ENCODE results near the gene DIPK1C. TPM values are rescaled to one million over a fixed set of nuclear protein-coding genes. Genes with fewer than 3 reads are reported as not detected.

Gene DIPK1C
- total RNA-seq, 1 experiment from 2014 or later: 0.26 TPM

GRCh38 chr18:74413836-74414235 lies 43.3 kb downstream of the DIPK1C start:
- BruUV-seq (replicated peaks): no TSS peak
- Histone ChIP-seq H3K4me3 (ENCODE audit: low read depth in 2 of 2, low read length in 2 of 2) (no peak overlapping the region), H3K27me3 (ENCODE audit: control insufficient read depth, insufficient read depth, low read length) (peaks cover 18% of the 10 kb centered on the region), H3K4me1 (ENCODE audit: control insufficient read depth, insufficient read depth, low read length) (no peaks in the 10 kb centered on the region), H3K36me3 (ENCODE audit: control insufficient read depth, insufficient read depth, low read length) (no peaks in the 10 kb centered on the region), H3K9me3 (ENCODE audit: control insufficient read depth, insufficient read depth, low read depth, low read length) (no peaks in the 10 kb centered on the region), H3K27ac (ENCODE audit: low read length) (no peak overlapping the region)
- intact Hi-C loops (cut with micrococcal nuclease; ENCODE audit: unreplicated experiment) (no loop called here), in situ Hi-C loops (cut with HindIII; ENCODE audit: low pct_unique_long_range_greater_than_20kb, low sequenced_read_pairs) (no loop called here)
- ChIA-PET CTCF (no interaction called here), POLR2A (no interaction called here)
- ATAC-seq: no peak
- TF ChIP-seq, protein P1, sequence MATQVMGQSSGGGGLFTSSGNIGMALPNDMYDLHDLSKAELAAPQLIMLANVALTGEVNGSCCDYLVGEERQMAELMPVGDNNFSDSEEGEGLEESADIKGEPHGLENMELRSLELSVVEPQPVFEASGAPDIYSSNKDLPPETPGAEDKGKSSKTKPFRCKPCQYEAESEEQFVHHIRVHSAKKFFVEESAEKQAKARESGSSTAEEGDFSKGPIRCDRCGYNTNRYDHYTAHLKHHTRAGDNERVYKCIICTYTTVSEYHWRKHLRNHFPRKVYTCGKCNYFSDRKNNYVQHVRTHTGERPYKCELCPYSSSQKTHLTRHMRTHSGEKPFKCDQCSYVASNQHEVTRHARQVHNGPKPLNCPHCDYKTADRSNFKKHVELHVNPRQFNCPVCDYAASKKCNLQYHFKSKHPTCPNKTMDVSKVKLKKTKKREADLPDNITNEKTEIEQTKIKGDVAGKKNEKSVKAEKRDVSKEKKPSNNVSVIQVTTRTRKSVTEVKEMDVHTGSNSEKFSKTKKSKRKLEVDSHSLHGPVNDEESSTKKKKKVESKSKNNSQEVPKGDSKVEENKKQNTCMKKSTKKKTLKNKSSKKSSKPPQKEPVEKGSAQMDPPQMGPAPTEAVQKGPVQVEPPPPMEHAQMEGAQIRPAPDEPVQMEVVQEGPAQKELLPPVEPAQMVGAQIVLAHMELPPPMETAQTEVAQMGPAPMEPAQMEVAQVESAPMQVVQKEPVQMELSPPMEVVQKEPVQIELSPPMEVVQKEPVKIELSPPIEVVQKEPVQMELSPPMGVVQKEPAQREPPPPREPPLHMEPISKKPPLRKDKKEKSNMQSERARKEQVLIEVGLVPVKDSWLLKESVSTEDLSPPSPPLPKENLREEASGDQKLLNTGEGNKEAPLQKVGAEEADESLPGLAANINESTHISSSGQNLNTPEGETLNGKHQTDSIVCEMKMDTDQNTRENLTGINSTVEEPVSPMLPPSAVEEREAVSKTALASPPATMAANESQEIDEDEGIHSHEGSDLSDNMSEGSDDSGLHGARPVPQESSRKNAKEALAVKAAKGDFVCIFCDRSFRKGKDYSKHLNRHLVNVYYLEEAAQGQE (IDR thresholded peaks at IDR 0.05; ENCODE audit: insufficient read depth in 1 of 2, low read depth in 2 of 2, low read length in 1 of 2): no peak
- TF ChIP-seq POLR2AphosphoS5 (IDR thresholded peaks at IDR 0.05; ENCODE audit: low read depth, low read length) (no peak), TCF7L2 (IDR thresholded peaks at IDR 0.05; ENCODE audit: low read depth, low read length) (no peak)
- no peak for DNase-seq (ENCODE audit: low read depth, low spot score)

DNA sequence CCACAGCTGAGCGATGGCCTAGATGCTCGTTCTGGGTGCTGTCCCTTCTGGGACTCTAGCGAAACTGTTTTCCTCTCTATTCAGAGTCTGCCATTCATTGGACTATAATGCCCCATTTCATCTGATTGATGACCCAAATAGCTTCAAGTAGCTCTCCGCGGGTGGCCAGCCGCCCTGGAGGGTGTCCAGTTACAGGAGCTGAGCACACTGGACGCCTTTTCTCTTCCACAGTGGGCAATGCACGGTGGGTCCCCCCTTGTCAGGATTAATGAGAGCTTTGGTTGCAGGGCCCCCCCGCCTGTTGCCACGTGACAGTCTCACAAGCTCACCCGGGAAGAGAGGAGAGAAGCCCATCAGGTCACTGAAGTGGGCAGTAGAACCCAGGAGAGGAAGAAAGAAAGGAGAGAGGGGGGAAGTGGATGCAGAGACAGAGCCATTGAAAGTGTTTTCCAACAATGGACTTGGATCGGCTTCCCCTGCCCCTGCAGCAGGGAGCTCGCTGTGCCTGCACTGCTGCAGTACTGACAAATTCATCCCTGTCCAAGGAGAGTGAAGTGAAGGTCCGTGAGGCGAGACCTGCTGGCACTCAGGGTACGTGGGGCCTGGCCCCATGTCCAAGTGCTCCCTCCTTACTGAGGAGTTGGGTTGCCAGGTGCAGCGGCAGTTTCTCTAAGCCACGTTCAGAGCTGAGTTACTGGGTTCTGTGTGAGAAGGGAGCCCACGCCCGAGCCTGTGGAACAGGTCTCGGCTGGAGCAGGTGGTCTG lies 44.8 kb downstream of the DIPK1C start:
- POLR2A ChIA-PET: interaction anchor here (0.5 kb wide), 1 partner anchor 158 kb away, joined by 4 read pairs; no protein-coding TSS in a partner anchor
- no peaks in the 10 kb centered on the region for H3K9me3 ChIP-seq (ENCODE audit: control insufficient read depth, insufficient read depth, low read depth, low read length)
- peaks cover 26% of the 10 kb centered on the region for H3K27me3 ChIP-seq (ENCODE audit: control insufficient read depth, insufficient read depth, low read length)
- no peak overlapping the region for H3K27ac ChIP-seq (ENCODE audit: low read length)
- intact Hi-C loops (cut with micrococcal nuclease; ENCODE audit: unreplicated experiment) (no loop called here), in situ Hi-C loops (cut with HindIII; ENCODE audit: low pct_unique_long_range_greater_than_20kb, low sequenced_read_pairs) (no loop called here)
- H3K4me3 ChIP-seq (ENCODE audit: low read depth in 2 of 2, low read length in 2 of 2): no peak overlapping the region
- DNase-seq (ENCODE audit: low read depth, low spot score) (no peak), ATAC-seq (no peak)
- CTCF ChIA-PET: no interaction called here
- no TSS peak for BruUV-seq (replicated peaks)
- H3K36me3 ChIP-seq (ENCODE audit: control insufficient read depth, insufficient read depth, low read length): no peaks in the 10 kb centered on the region
- no peak for TF ChIP-seq SIN3A (IDR thresholded peaks at IDR 0.05; ENCODE audit: borderline replicate concordance, insufficient read depth, low read depth, low read length)
- TF ChIP-seq, protein P1 (IDR thresholded peaks at IDR 0.05; ENCODE audit: insufficient read depth in 1 of 2, low read depth in 2 of 2, low read length in 1 of 2): no peak
- no peak for TF ChIP-seq TCF7L2 (IDR thresholded peaks at IDR 0.05; ENCODE audit: low read depth, low read length)
- no peak for TF ChIP-seq CTCF (IDR thresholded peaks at IDR 0.05)
- no peak for TF ChIP-seq POLR2AphosphoS5 (IDR thresholded peaks at IDR 0.05; ENCODE audit: low read depth, low read length)
- H3K4me1 ChIP-seq (ENCODE audit: control insufficient read depth, insufficient read depth, low read length): 0 out of 2 replicates have a peak, but pooled peaks cover 5% of the 10 kb centered on the region

Measured in Panc1 (cell line).